GM18867 (cell line): ENCODE results near the gene GRB2.
"Not testable (repeated sequence)": the region's sequence is repeated elsewhere in the genome, so short reads cannot be mapped to it uniquely, and the experiment has no call there.

ENCODE experiments used
- ATAC-seq: cut with Tn5 transposase; IDR thresholded peaks from one replicate; pipeline ENCODE4 v1.9.1; 2021; ENCODE audit warnings: mild to moderate bottlenecking, moderate library complexity; ENCODE audit not compliant: unreplicated experiment

Gene GRB2

DNA sequence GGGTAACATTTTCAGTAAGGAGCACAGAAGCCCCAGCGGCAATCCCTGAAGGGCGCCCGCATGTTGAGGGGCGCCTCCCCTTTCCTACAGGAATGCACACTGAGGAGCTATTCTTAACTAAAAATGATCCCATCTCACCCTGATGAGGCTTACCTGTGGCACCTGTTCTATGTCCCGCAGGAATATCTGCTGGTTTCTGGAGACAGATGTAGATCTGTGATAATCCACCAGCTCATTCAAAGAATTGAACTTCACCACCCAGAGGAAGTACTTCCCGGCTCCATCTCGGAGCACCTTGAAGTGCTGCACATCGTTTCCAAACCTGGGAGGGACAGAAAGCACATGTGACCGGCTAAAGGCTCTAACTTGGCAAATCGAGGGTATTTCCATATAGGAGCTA lies 84.0 kb downstream of the GRB2 start:
- ATAC-seq: no peak

DNA sequence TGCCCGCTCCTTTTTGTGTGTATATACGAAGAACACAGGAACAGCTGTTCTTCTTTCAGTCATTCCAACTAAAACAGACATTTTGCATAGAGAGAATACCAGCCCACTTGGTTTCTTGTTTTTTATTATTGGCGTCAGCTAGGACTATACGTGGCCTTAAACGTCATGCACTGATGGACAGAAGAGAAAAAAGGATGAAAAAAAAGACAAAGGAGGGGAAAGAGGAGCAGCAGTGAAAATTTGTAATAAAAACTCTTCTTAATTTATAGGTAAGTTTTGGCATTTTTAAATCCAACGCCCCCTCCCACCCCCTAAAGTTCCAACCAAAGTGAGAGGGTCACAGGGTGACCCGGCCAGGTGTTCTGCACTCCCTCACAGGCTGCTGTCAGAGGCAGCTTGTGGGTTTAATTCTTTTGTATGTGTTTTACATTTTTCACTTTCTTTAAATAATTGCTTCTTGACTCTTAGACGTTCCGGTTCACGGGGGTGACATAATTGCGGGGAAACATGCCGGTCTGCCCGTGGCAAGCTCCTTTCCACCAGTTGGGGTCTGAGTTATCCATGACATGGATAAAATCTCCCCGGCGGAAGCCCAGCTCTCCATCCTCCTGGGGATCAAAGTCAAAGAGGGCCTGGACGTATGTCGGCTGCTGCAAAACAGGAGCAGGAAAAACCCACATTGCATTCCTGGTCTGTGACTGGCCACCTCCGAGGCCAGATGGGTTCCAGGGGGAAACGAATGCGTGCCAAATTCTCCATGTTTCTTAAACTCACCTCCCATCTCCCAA lies 85.4 kb downstream of the GRB2 start:
- ATAC-seq: no peak

DNA sequence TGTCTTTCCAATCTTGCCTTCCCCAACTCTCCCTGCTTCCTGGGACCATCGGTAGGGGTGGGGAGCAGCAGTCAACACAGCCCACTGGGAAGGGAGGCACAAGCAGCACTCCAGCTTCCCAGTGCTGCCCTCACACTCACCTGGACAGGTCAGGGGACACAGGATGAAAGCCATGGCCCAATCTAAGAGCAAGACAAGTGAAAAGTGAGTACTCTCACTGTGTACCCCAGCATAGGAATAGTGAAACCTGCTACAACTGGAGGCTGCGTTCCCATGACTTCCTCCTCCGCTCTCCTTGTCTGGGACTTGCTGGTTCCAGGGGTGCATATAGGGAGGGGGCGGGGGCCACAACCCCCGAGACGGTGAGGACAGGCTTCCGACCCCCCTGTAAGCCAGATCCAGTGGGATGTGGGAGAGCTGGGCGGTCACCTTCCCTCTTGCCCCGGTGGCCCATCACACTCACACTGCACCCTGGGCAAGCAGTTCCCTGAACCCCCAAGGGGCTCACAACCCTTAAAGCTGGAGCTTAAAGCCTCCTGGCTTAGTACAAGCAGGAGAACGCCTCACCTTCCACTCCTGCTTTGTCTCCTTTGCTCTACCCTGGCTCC lies 86.8 kb downstream of the GRB2 start:
- ATAC-seq: no peak

DNA sequence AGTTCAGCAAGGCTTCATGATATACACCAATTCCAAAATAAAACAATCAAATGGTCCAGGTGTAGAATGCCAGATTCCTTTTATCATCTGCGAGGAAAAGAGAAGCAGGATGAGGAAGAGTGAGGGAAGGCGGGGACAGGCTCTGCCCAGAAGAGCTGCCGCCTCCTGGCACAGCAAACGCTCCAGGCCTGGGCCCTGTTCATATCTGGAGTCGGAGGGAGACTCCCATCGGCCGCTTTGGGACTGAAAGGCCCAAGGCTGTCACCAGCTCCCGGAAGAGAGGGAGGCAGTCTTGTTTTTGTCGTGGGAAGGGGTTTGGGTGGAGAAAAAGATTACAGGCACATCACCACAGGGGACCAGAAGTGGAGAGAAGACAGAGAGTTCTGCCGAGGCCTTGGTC lies 87.3 kb downstream of the GRB2 start:
- ATAC-seq: no peak

DNA sequence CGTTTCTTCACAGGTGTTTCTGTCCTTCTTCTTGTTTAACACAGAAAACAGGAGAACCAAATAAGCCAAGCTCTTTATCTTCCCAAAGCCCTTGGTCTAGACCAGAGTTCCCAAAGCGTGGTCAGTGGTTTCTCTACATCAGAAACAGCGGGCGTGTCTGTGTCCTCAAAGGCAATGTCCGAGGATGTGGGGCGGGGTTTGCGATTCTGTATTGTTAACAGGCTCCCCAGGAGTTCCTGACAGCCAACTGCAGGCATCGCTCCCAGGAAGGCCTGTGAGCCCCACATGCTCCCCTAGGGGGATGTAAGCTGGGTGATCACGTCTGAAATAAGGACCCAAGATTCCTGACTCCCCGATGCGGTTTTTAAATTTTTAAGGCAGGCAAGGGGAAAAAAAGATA lies 87.8 kb downstream of the GRB2 start:
- ATAC-seq: no peak

DNA sequence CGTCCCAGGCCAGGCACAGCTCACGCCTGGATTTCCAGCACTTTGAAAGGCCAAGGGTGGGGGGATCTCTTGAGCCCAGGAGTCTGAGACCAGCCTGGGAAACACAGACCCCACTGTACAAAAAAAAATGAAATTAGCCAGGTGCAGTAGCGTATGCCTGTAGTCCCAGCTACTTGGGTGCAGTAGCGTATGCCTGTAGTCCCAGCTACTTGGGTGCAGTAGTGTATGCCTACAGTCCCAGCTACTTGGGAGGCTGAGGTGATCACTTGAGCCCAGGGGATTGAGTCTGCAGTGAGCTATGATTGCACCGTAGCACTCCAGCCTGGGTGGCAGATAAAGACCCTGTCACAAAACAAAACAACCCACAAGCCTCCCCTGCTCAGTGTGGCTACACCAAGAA lies 89.2 kb downstream of the GRB2 start:
- no peak for ATAC-seq

DNA sequence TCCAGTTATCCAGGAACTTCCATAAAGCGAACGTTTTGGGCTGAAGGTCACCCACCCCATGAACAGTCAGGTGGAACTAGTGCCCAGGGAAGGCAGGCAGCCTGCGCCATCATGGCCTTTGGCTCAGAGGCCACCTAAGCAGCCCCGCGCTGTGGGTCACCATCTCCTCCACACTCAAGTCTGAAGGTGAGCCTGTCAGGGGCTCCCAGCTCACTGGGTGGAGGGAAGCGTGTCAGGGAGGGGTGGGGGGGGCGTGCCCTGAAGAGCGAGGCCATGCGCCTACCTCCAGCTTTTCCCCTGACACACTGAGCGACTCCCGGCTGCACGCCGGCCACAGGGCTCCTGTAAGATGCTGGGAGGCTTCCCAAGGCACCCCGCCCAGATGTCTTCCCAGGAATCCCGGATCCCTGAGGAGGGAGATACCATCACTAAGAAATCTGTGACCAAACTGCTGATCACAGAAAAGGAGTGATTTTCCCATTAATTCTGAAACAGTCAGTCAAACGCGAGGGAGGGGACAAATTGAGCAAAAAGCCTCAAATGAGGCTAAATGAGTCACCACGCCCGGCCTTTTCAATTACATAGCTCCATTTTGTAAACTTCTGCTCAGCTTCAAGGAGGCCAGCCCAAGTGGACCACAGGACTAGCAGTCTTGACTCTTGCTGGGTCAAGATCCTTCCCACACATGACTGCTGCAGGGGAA lies 89.8 kb downstream of the GRB2 start:
- no peak for ATAC-seq

DNA sequence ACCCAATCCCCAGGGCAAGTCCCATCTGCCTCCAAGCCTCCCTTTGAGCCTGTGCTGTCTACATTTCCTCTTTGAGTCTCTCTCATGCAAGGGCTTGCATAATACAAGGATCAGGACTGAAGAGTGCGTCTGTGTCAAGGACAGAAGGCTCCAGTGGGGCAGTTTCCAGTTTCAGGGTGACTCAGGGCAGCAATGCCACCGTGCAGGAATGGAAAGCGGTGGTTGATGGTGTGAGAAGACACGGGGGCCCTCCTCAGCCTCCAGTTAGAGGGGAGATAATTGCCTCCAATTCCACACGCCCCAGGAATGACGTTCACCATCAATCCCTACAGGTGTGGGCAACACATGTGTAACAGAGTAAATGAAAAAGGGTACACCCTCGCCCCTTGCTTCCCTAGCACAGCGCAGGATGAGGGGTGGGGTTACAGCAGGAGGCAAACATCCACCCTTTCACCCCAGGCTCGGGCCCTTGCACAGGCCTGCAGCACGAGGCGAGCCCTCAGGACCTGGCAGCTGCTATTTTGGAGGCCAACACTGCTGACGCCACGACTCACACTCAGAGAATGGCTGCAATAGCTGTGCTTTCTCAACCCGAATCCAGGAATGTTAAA lies 91.4 kb downstream of the GRB2 start:
- ATAC-seq: peak; percentile 37

DNA sequence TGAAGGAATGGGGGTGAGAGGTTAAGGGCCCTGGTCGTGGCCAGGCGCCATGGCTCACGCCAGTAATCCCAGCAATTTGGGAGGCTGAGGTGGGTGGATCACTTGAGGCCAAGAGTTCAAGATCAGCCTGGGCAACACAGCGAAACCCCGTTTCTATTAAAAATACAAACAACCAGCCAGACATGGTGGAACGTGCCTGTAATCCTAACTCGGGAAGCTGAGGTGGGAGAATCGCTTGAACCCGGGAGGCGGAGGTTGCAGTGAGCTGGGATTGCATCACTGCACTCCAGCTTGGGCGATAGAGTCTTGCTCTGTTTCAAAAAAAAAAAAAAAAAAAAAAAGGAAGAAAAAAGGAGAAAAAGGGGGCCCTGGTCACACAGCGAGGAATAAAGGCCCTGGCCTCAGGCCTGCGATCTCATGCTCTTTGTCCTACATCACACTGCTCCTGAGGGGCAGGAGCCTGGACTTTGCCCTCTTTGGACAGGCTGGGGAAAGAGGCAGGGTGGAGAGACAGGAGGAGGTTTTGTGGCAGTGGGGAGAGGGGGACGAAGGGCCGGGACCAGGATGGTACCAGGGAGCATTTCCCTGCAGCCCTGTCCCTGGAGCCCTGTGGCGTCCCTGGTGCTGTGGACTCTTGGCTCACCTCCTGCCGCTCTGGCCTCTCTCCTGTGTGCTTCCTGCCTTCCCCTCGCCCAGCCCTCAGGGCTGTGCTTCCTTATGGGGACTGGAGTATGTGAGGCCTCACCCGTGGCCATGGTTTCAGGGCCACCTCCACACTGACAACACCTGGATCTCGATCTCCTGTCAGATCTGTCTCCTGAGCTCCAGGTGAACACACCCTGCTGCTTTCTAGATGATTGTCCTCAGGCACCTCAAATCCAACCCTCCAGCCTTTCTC lies 96.5 kb downstream of the GRB2 start:
- no peak for ATAC-seq

DNA sequence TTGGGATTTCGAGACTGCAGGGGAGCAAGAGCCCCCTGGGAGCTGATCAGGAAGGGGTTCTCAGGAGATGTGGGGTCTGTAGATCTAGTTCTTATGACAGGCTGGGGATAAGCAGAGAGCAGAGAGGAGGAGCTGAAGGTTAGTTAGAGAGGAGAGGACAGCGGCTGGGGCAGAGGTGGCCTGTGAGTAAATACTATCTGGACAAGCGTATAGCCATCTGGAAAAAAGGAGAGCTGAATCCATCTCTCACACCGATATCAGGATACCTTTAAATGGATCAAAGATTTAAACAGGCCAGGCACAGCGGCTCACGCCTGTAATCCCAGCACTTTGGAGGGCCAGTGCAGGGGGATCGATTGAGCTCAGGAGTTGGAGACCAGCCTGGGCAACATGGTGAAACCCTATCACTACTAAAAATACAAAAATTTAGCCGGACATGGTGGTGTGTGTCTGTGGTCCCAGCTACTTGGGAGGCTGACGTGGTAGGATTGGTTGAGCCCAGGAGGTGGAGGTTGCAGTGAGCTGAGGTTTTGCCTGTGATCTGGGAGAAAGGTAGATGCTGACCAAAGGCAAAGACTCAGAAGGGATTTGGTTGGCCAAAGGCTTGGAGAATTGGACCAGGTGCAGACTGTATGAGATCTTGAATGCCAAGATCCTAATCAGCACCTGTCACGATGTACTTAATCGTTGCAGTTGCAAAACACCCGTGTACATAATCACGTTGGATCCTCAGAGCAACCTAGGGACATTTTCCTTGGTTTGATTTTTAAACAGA lies 97.3 kb downstream of the GRB2 start:
- ATAC-seq: no peak

DNA sequence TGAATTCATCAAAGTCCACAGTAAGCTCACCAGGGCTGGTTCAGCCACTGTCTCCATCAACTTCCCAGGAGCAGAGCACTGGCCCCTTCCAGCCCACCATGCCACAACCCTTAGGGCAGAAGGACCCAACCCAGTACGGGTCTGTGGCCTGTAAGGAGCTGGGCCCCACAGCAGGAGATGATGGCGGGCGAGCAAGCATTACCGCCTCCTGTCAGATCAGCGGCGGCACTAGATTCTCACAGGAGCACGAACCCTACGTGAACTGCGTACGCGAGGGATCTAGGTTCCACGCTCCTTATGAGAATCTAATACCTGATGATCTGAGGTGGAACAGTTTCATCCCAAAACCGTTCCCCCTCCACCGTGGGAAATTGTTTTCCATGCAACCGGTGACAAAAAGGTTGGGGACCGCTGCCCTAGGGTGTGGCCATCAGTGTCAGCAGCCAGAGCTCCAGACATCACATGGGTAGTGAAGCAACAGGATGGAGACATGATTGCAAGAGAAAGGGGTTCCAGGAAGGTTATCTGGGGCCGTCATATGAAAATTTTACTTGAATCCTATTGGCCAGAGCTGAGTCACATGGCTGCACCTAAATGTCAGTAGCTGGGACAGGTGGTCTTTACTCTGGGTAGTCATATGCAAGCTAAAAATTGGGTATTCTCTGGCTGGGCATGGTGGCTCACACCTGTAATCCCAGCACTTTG lies 103.8 kb downstream of the GRB2 start:
- ATAC-seq: no peak

DNA sequence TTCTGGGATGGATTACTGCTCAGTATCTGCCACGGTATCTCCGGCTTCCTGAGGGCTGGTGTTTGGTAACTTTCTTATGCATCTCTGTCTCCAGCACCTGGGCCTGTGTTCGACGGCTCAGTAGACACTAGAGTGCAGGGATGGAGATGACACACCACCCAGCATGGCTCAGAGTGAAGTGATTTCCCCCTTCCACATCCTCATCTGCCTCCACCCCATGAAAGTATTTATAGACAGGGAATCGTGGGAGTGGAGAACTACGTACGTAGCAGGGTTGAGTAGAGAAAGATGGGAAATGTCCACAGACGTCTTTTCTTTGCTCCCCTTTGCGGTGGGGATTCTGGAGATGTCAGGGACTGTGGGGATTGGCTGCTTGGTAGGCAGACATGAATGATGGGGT lies 104.4 kb downstream of the GRB2 start:
- ATAC-seq: no peak

DNA sequence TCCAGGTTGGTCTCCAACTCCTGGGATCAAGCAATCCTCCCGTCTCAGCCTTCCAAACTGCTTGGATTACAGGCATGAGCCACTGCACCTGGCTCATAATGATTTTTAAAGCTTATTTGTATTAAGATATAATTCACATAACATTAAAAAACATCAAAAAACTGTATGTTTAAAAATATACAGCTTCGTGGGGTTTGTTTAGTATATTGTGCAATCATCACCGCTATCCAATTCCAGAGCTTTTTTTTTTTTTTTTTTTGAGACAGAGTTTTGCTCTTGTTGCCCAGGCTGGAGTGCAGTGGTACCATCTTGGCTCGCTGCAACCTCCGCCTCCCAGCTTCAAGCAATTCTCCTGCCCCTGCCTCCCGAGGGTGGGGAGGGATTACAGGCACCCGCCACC lies 105.2 kb downstream of the GRB2 start:
- no peak for ATAC-seq

DNA sequence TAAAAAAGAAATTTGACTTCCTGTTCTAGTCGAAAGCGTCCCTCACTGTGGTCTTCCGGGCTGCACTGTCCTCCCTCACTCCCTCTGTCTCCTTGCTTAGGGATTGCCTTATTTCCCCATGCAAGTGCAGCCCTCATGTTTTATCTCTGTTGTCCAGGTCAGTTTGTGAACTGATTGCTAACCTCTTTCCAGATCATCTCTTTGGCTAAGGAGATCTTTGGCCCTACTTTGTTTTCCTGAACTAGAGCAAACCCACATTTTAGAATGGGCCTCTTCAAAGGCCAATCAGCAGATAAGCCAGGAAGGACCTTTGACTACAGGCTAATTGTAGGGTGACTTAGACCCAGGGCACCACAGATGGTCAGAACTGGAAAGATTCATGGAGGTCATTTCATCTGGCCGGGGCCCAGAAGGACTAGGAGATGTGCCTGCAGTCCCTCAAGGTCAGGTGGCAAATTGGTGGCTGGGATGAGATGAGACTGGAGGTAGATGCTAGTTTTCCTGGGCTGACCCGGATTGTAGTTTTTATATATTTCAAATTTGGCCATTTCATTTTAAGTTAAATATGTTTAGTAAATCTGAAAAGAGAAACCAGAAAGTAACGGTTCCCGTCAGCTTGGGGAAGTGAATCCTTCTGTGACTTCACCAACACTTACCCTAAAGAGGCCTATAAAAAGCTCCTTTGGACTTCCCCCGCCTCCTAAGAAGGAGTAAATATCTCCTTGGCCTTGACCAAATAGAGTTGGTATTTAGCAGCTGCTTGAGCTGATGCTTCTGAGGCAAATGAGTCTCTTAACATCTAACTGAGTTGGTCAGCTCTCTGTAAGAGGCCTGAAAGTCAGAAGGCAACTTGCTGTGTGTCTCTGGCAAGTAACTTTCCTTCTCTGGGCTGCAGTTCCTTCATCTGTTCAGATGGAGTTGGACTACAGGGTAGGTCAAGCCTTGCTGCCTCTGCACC lies 110.0 kb downstream of the GRB2 start:
- peak; percentile 60 for ATAC-seq

DNA sequence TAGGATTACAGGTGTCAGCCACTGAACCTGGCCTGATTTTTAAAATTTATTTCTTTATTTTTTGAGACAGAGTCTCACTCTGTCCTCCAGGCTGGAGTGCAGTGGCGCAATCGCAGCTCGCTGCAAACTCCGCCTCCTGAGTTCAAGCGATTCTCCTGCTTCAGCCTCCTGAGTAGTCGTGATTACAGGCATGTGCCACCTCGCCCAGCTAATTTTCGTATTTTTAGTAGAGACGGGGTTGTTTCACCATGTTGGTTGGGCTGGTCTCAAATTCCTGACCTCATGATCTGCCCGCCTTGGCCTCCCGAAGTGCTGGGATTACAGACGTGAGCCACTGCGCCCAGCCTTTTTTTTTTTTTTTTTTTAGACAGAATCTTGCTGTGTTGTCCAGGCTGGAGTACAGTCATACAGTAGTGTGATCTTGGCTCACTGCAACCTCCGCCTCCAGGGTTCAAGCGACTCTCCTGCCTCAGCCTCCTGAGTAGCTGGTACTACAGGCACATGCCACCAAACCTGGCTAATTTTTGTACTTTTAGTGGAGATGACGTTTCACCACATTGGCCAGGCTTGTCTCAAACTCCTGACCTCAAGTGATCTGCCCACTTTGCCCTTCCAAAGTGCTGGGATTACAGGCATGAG lies 112.5 kb downstream of the GRB2 start:
- ATAC-seq: not testable (repeated sequence)

DNA sequence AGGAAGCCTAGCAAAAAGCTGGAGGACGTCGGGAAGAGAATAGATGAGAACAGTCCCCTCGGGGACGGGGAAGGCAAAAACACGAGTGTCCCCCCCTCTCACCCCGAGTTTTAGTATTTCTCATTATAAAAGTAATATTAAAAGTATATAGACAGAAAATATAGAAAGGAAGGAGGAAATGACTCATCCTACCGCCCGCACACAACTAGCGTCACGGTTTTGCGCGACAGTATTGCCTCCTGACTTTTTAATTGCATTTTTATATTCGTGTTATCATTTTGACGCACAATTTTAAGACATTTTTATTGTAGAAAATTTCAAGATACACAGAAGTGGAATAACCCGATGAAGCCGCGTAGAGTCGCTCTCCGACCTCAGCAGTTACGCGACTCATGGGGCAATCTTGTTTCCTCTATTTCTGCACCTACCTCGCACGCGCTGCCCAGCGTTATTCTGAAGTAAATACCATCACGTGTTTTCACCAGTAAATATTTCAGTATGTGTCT lies 115.6 kb downstream of the GRB2 start:
- ATAC-seq: peak; percentile 31

DNA sequence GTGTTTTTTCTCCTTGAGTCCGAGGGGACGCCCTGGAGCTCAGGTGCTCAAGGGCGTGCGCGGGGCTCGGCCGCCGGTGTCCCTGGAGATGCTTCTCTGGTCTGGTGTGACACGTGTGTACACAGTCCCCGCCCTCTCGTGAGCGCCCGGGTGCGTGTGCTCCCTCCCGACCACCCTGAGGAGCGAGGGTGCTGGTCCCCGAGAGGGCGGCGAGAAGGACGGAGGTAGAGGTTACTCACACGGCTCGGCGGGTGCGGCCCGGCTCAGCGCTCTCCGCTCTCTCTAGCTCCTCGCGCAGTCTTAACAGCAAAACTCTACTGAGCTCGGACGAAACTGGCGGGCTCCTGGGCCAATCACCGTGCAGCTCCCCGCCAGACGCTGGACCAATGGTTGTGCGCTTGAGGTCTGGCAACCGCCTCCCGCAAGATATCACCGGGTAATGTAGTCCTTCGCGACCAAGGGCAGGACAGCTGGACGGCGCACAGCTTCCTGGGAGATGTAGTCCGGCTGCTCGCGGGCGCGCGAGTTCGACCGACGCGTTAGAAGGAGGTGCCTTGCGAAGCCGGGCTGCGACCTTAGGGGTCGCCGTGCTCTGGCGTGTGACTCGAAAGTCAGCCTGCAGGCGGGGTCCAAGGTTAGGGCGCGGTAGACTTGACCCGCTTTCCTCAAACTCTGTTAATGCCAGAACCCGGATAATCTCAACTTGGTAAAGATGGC lies 116.2 kb downstream of the GRB2 start, which contains the start of gene SLC25A19:
TSS of gene SLC25A19 (minus strand) at position 319 of the 717 bp plus-strand sequence. CDS start 2,669 bp downstream, outside the sequence.
- ATAC-seq: peak; percentile 88
